Stimulated activated CD4-positive, alpha-beta T cell treated with anti-CD3 and anti-CD28 coated beads, TNF-alpha, amount 100 ng/mL, for 48 hours (primary cell): ENCODE results near the gene MRPL2.

Experiments
- DNase-seq, 3 donors: peaks; one replicate each; pipeline ENCODE4 v3.0.0-alpha.2; 2020; ENCODE audit warnings: low read depth in 3 of 3

Gene MRPL2

DNA sequence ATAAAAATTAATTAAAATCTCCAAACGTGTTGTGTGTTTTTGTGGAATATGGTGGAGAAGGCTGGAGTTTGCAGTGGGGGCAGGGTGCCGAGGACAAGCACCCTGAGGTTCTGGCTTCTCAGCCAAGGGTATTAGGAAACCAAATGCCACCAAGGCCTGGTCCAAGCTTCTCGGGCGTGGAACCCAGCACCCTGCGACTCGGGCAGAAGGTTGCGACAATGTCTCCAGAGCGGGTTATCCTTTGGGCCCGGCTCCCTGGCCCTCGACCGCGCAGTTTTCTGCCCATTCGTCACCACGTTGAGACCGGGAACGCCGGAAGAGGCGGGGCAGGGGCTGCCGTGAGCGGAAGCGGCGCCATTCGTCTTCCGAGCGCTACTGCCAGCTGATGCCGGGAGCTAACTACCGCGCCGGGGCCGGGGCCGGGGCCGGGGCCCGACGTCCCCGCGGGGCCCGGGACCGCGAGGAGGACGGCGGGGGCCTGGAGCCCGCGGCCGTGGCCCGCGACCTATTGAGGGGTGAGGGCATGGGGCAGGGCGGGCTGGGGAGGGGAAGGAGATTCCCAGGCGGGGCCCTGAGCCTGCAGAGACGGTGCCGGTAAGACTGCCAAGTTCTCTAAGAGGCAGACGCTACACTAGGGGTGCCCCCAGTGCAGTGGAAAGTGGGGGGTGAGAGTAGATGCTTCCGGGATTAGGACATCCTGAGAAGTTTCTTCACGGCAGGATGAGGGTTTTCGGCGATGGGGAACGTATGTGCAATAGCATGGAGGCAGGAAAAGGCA lies 37.8 kb downstream of the MRPL2 start, which contains the start of gene RRP36:
Gene RRP36, plus strand, starts transcription at position 354 of the 778 bp plus-strand sequence. Its CDS starts 32 bp downstream, at position 386.
- peak; percentile 56 to 70 (median 58) for DNase-seq

DNA sequence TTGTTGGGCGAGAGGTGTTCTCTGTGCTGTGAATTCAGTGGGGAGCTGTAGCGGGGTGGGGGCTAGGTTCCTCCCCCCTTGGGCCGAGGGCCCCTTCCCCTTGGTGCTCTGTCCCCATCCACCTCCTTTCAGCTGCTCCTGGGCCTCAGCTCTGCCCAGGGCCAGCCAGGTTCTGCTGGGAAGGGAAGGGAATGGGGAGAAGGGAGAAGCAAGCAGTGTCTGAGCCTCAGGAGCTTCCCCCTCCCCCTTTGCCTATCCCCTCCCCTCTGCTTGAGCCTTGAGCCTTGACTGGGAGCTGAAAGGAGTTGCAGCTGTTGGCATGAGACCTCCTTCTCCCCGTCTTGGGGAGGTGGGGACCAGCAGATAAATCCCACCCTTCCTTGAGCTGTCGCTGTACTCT lies 38.4 kb downstream of the MRPL2 start:
- no peak for DNase-seq

DNA sequence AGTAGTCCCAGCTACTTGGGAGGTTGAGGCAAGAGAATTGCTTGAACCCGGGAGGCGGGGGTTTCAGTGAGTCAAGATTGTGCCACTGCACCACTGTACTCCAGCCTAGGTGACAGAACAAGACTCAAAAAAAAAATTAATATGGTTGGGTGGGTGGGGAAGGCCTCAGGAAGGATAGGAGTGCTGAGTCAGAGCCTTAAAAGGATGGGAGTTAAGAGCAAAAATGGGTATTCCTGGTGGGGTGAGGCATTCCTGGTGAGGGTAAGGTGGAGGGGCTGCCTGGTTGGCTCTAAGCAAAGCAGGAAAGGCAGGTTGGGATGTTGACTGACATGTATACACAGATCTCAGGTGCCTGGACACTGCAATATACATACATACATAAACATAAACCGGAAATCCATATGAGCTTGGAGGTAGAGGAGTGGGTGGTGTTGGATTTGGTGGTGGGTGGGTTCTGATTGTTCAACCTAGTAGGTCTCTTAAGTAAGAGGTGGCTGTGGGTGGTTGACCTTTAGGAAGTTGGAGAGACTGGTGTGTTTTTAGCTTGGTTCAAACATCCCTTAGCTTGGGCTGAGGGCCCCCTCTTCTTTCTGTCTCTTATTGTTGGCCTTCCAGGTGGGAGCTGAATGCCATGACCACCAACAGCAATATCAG lies 39.1 kb downstream of the MRPL2 start:
- no peak for DNase-seq

DNA sequence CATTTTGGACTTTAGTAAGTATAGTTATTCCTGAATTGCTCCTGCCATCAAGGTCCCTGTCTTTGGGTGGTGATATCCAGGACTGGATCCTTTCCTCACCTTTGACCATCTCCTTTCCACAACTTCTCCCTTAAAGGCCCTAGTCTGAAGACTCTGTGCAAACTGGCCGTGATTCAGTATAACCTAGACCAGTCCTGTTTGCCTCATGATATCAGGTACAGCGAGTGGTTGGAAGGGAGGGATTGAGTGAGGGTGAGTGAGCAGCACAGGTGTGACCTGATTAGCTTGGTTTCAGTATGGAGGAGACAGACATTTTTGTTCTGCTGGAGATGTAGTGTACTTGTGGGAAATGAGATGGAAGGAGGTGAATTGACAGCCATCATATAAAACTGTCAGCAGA lies 40.1 kb downstream of the MRPL2 start:
- no peak for DNase-seq

DNA sequence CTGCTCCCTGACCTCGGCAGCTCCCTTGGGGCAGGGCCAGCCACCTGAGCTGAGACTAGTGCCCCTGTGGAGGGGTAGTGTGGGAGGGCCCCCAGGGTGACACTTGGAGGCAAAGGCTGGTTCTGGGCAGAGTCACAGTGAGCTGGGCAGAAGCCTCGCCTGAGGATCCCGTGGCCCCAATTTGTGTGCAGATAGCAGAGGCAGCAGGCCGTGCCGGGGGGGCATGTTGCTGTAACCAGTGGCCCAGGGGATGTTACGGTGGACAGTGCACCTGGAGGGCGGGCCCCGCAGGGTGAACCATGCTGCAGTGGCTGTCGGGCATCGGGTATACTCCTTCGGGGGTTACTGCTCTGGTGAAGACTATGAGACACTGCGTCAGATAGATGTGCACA lies 42.3 kb downstream of the MRPL2 start:
- no peak for DNase-seq

DNA sequence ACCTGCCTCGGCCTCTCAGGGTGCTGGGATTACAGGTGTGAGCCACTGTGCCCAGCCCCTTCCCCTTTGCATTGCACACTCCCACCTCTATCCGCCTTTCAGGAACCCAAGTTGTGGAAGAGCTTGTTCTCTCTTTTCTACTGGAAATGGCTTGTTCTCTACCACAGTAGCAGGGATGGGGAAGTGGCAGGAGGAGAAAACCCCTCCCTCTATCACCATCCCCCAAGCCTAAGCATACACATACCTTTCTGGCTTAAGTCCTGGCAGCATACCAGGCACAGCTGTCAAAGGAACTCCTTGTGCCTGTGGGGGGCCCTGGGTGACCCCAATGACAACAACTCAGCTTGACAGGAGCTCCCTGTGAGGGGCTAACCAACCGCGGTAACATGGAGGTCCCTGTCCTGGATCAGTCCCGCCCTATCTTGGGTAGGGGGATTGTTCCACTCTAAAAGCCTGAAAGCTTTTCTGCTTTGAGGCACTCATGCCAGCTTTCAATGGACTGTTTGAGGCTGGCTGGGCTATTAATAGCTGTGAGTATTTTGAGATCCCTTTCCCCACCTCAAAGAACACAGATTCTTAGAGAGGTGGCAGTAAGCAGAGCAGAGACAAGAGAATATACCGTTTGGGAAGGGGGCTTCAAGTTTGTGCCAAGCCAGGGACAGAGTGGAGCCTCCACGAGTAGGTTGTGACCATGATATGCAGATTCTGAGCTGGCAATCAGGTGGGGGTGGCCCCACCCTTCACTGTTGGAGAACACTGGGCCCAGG lies 42.9 kb downstream of the MRPL2 start:
- no peak for DNase-seq

DNA sequence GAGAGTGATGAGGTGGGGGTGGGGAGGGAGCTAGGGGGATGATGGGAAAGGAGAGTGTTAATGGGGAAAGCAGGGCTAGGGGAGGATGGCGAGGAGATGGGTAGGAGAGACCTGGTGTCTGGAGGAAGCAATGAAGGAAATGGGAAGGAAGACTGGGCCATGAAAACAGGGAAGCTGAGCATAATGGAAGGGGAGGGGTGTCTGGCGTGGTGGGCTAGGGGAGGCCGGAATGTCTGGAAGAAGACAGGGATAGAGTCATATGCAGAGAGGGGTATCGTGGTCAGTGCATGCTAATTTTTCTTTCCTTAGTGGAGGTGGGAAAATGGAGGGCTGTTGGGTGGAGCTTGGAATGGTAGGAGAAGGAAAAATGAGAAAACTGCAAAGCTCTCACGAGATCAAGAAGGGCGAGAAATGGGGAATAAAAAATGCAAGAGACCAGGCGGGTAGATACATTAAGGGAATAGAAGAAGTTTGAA lies 44.8 kb downstream of the MRPL2 start:
- no peak for DNase-seq

DNA sequence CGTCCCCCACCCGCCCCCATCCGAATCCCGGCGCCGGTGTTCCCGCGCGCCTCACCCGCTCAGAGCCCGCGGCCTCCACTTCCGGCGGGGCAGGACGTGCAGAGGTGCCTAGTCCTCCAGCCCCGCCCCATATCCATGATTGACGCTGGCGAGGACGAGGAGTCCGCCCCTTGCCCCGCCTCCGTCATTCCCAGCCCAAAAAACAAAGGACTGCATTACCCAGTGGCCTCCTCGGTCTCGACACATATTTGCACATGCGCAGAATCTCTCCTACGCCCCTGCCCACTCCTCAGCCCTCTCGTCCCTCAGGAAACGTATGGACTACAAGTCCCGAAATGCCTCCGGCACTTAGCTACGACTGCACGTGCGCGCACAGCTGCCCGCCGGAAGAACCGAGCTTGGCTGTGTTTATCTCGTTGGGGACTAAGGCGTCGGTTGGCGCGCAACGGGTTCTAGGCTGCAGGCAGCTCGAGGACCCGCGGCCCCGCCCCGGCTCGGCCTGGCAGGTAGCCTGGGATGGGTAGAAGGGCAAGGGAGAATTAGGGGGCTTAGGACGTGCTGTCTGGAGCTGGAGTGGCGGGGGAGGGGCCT lies 45.3 kb downstream of the MRPL2 start, which contains the start of the genes KLHDC3 and MEA1:
Gene KLHDC3, plus strand, starts transcription at position 407 of the 591 bp plus-strand sequence. CDS start 2,944 bp downstream, outside the sequence.
Gene MEA1, minus strand, starts transcription at position 104 of the 591 bp plus-strand sequence. CDS start 133 bp downstream, outside the sequence.
- peak; percentile 98 to 99 (median 99) for DNase-seq

DNA sequence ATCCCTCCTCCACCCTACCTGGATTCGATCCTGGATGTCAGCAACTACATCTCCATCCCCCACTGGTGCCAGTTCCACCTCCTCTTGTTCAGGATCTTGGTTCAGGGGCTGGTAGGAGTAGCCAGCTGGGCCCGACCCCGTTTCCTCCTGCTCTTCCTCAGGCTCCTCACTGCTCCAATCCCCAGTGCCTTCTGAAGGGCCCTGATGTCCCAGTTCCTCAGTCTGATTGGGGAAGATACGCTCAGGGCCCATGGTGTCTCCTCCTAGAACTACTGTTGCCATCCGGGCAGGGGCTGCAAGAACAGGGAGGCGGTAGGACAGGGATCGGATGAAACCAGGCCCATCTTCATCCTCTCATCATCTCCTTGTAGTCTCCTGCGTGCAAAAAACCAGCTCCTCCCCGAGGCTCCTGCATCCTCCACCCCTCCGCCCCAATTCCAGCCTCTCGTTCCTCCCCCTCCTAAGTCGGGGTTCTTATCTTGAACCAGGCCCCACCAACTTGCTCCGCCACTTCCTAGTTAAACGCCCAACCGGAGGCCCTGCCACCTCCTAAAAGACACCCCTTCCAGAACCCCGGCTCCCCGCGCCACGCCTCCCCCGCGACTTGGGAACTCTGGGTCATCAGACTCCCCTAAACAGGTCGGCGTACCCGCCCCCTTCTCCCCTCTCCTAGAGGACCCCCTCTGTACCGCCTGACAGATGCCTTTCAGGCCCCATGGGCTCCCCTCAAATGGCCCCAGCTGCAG lies 46.0 kb downstream of the MRPL2 start:
- peak in 2 of 3 donors; percentile 23 to 36 for DNase-seq

DNA sequence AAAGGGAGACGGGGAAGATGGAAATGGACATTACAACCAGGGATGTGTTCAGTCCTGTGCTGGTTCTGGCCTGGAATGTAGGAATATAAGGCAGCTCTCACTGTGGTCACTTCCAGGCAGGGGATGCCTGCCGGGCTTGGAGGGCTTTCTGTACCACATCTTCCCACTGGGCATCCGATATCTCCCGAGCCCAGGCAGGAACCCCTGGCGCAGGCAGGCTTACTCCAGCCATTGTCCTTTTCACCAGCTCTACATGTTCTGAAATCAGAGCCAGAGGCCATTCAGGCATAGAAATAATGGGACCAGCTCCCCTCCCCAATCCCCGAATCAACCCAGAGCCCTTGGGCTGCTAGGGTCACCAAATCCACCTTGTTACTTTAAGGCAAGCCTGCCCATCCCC lies 46.9 kb downstream of the MRPL2 start:
- DNase-seq: no peak

DNA sequence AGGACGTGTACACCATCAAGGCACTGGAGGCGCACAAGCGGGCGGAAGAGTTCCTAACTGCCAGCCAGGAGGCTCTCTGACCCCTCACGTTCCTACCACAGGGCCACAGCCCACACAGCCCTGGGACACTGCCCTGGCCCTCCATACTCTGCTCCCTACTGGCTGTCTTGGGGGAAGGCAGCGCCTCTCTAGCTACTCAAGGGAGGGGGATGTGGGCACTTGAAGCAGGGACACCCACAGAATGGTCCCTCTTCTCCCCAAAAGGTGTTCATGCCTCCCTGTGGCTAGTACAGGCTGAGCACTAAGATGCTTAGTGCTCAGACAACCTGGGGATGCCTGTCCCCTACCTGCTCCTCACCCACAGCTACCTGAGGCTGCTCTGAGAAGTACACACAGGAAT lies 48.0 kb downstream of the MRPL2 start:
- DNase-seq: no peak

DNA sequence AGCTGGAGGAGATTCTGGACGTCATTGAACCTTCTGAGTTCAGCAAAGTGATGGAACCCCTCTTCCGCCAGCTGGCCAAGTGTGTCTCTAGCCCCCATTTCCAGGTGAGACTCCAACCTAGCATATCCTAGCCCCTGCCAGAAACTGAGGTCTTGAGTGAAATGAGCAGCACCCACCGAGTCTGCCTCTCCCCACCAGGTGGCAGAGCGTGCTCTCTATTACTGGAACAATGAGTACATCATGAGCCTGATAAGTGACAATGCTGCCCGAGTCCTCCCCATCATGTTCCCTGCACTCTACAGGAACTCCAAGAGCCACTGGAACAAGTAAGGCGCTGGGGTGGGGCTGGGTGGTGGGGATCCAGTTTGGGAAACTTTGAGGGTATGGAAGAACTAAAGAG lies 50.1 kb downstream of the MRPL2 start:
- DNase-seq: peak in 1 of 3 donors; percentile 21

DNA sequence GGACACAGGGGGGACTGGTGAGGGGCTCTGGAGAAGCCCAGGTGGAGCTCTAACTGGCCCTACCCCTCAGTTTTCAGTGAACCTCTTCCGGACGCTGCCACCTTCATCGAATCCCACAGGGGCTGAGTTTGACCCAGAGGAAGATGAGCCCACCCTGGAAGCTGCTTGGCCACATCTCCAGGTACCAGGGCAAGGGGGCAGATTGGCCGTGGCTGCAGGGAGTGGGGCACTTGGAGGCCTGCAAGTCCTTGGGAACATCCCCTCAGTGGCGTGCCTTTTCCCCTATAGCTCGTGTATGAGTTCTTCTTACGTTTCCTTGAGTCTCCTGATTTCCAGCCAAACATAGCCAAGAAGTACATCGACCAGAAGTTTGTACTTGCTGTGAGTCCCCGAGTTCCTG lies 52.1 kb downstream of the MRPL2 start:
- no peak for DNase-seq

DNA sequence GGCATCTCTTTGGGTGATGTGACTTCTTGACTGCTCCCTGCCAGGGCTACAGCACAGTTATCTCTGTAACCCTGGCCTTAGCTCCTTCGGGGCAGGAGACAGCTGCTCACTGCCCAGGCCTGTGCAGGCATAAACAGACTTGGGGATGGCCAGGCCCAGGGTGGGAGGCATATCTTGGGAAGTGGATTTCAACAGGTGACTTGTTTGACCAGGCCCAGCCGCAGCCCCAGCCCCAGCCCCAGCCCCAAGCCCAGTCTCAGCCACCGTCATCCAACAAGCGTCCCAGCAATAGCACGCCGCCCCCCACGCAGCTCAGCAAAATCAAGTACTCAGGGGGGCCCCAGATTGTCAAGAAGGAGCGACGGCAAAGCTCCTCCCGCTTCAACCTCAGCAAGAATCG lies 53.0 kb downstream of the MRPL2 start:
- no peak for DNase-seq

DNA sequence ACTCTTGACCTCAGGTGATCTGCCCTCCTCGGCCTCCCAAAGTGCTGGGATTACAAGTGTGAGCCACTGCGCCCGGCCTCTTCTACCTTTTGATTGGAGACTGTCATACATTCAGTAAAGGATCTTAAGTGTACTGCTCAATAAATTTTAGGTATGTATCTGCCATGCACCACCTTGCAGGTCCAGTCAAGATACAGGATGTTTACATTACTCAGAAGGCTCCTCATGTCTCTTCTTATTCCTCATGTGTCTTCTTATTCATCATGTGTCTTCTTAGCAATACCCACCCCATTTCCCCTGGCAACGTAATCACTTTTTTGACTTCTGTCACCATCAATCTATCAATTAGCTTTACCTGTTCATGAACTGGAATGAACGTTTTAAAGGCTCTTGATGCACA lies 53.4 kb downstream of the MRPL2 start:
- DNase-seq: no peak
